SU-DHL-6 (cell line): ENCODE results near the gene STAB1.

Source experiments
- H2AFZ ChIP-seq: fragments of 200-600 bp; sonication (generic); 2 replicates; pipeline ENCODE4 v1.6.1; 2014; ENCODE audit warnings: low read depth, mild to moderate bottlenecking, moderate library complexity, mixed read lengths, antibody characterized with exemption, low read length; ENCODE audit not compliant: severe bottlenecking
- H3F3A ChIP-seq: fragments of 200-600 bp; shearing (Covaris generic); 2 replicates; pipeline ENCODE4 v1.6.0; 2016; ENCODE audit warnings: antibody characterized with exemption, mild to moderate bottlenecking; ENCODE audit not compliant: insufficient read depth
- H3K27ac ChIP-seq: fragments of 200-600 bp; sonication (generic); 2 replicates; pipeline ENCODE4 v1.5.1; 2016; ENCODE audit warnings: low read depth, mild to moderate bottlenecking, low read length, moderate library complexity, mixed read lengths
- H3K27me3 ChIP-seq: fragments of 200-600 bp; sonication (generic), shearing (Covaris generic); 2 replicates; pipeline ENCODE4 v1.6.0; 2014; ENCODE audit warnings: mild to moderate bottlenecking, low read length
- H3K36me3 ChIP-seq: fragments of 200-600 bp; sonication (generic); 2 replicates; pipeline ENCODE4 v1.6.1; 2014; ENCODE audit warnings: mild to moderate bottlenecking, low read length, mixed read lengths
- H3K4me2 ChIP-seq: fragments of 300-600, 200-600 bp; shearing (Covaris generic), sonication (generic); 2 replicates; pipeline ENCODE4 v1.6.0; 2014; ENCODE audit warnings: low read length, low read depth, mild to moderate bottlenecking; ENCODE audit not compliant: poor library complexity, severe bottlenecking
- H3K4me3 ChIP-seq: fragments of 200-600 bp; sonication (generic); 2 replicates; pipeline ENCODE4 v1.5.1; 2014; ENCODE audit warnings: antibody characterized with exemption, low read length, mild to moderate bottlenecking, mixed read lengths; ENCODE audit not compliant: insufficient read depth, poor library complexity, severe bottlenecking
- H3K79me2 ChIP-seq: fragments of 200-600 bp; sonication (generic); 2 replicates; pipeline ENCODE4 v1.6.1; 2014; ENCODE audit warnings: mild to moderate bottlenecking, low read length, moderate library complexity; ENCODE audit not compliant: insufficient read depth
- H3K9ac ChIP-seq: fragments of 200-600 bp; sonication (generic); 2 replicates; pipeline ENCODE4 v1.7.0; 2014; ENCODE audit warnings: mild to moderate bottlenecking, low read length
- H3K9me2 ChIP-seq: fragments of 200-600 bp; sonication (generic); replicated peaks from 2 replicates; pipeline ENCODE4 v1.6.1; 2014; ENCODE audit warnings: low read length; ENCODE audit not compliant: insufficient read depth
- H3K9me3 ChIP-seq: fragments of 200-600 bp; sonication (generic); 2 replicates; pipeline ENCODE4 v1.6.1; 2014; ENCODE audit warnings: low read length, mixed read lengths; ENCODE audit not compliant: insufficient read depth
- H4K20me1 ChIP-seq: fragments of 200-600 bp; sonication (generic); 2 replicates; pipeline ENCODE4 v1.6.1; 2014; ENCODE audit warnings: low read depth, mild to moderate bottlenecking, antibody characterized with exemption, low read length, moderate library complexity, mixed read lengths
- CTCF ChIP-seq: fragments of 200-600 bp; sonication (generic); IDR thresholded peaks from one replicate; pipeline ENCODE4 v1.5.1; 2017; ENCODE audit warnings: antibody characterized with exemption, mild to moderate bottlenecking, low read length, moderate library complexity; ENCODE audit not compliant: insufficient read depth, poor library complexity, severe bottlenecking
- EZH2phosphoT487 ChIP-seq: fragments of 200-600 bp; sonication (generic), shearing (Covaris generic); conservative IDR thresholded peaks from 2 replicates; pipeline ENCODE4 v1.6.1; 2018; ENCODE audit warnings: mild to moderate bottlenecking, antibody characterized with exemption, low read length, moderate library complexity, mixed read lengths

The STAB1 gene

GRCh38 chr3:52541050-52541449, 45.9 kb downstream of the STAB1 start:
- no peak overlapping the region for H3K27ac ChIP-seq
- no peak overlapping the region for H3K4me3 ChIP-seq
- peaks cover 12% of the 10 kb centered on the region; the same call in 1 of the 2 replicates for H4K20me1 ChIP-seq
- TF ChIP-seq EZH2phosphoT487: no peak
- H3K9me2 ChIP-seq: no peaks in the 10 kb centered on the region
- no peak overlapping the region for H2AFZ ChIP-seq
- H3K9me3 ChIP-seq: no peaks in the 10 kb centered on the region
- H3K4me2 ChIP-seq: no peak overlapping the region
- peaks cover 48% of the 10 kb centered on the region for H3K79me2 ChIP-seq
- peaks cover 6% of the 10 kb centered on the region; the same call in 1 of the 2 replicates for H3K36me3 ChIP-seq
- H3K9ac ChIP-seq: no peak overlapping the region
- no peaks in the 10 kb centered on the region for H3K27me3 ChIP-seq
- H3F3A ChIP-seq: peaks cover 27% of the 10 kb centered on the region

- H3K9me2 ChIP-seq: no peaks in the 10 kb centered on the region
- H3K4me2 ChIP-seq: no peak overlapping the region
- H3F3A ChIP-seq: peaks cover 44% of the 10 kb centered on the region
- H3K79me2 ChIP-seq: peaks cover 18% of the 10 kb centered on the region; the same call in 1 of the 2 replicates
- peaks cover 27% of the 10 kb centered on the region for H3K36me3 ChIP-seq
- H4K20me1 ChIP-seq: peaks cover 17% of the 10 kb centered on the region; the same call in 1 of the 2 replicates
- H3K27ac ChIP-seq: no peak overlapping the region
- H2AFZ ChIP-seq: no peak overlapping the region
- H3K27me3 ChIP-seq: no peaks in the 10 kb centered on the region
- TF ChIP-seq EZH2phosphoT487: no peak
- TF ChIP-seq CTCF: no peak
- H3K9me3 ChIP-seq: no peaks in the 10 kb centered on the region
- no peak overlapping the region for H3K9ac ChIP-seq
- no peak overlapping the region for H3K4me3 ChIP-seq
Observed at GRCh38 chr3:52544937-52545336, 49.8 kb downstream of the STAB1 start.

GRCh38 chr3:52546111-52546901, 51.2 kb downstream of the STAB1 start:
- H3K9me2 ChIP-seq: no peaks in the 10 kb centered on the region
- peaks cover 10% of the 10 kb centered on the region; the same call in 1 of the 2 replicates for H4K20me1 ChIP-seq
- H3K9ac ChIP-seq: no peak overlapping the region
- TF ChIP-seq EZH2phosphoT487 (no peak), CTCF (no peak)
- no peak overlapping the region for H2AFZ ChIP-seq
- peaks cover 13% of the 10 kb centered on the region; the same call in 1 of the 2 replicates for H3K79me2 ChIP-seq
- peaks cover 33% of the 10 kb centered on the region for H3F3A ChIP-seq
- H3K36me3 ChIP-seq: peaks cover 22% of the 10 kb centered on the region
- H3K9me3 ChIP-seq: no peaks in the 10 kb centered on the region
- H3K4me2 ChIP-seq: no peak overlapping the region
- no peaks in the 10 kb centered on the region for H3K27me3 ChIP-seq
- H3K4me3 ChIP-seq: no peak overlapping the region
- no peak overlapping the region for H3K27ac ChIP-seq

- Histone ChIP-seq H3K9ac (no peak overlapping the region), H4K20me1 (peaks cover 10% of the 10 kb centered on the region; the same call in 1 of the 2 replicates), H3K27me3 (no peaks in the 10 kb centered on the region), H3K36me3 (peaks cover 25% of the 10 kb centered on the region), H3K9me3 (no peaks in the 10 kb centered on the region), H3K27ac (no peak overlapping the region), H3K4me2 (no peak overlapping the region), H3K4me3 (no peak overlapping the region), H3K9me2 (no peaks in the 10 kb centered on the region), H3F3A (peaks cover 32% of the 10 kb centered on the region), H3K79me2 (peaks cover 7% of the 10 kb centered on the region; the same call in 1 of the 2 replicates), H2AFZ (no peak overlapping the region)
- TF ChIP-seq CTCF (no peak), EZH2phosphoT487 (no peak)
Observed at GRCh38 chr3:52547143-52547542, 52.0 kb downstream of the STAB1 start.
